Glutamatergic neuron (in vitro differentiated cells): ENCODE data around the gene ADISSP. TPM values are rescaled to one million over a fixed set of nuclear protein-coding genes. Genes with fewer than 3 reads are reported as not detected.

ENCODE experiments used
- DNase-seq: peaks from one replicate; pipeline ENCODE4 v3.0.0; 2022
- H3K27ac Mint-ChIP-seq: one replicate; pipeline ENCODE4 v1.8.0; 2020; ENCODE audit warnings: mild to moderate bottlenecking, mixed read lengths, inconsistent platforms; ENCODE audit not compliant: unreplicated experiment
- H3K27me3 Mint-ChIP-seq: one replicate; pipeline ENCODE4 v1.8.0; 2020; ENCODE audit warnings: mild to moderate bottlenecking, moderate library complexity, mixed read lengths, inconsistent platforms; ENCODE audit not compliant: unreplicated experiment
- H3K36me3 Mint-ChIP-seq: one replicate; pipeline ENCODE4 v1.8.0; 2020; ENCODE audit warnings: mild to moderate bottlenecking, mixed read lengths, inconsistent platforms; ENCODE audit not compliant: unreplicated experiment
- H3K4me1 Mint-ChIP-seq: one replicate; pipeline ENCODE4 v1.8.0; 2020; ENCODE audit warnings: mild to moderate bottlenecking, low read depth, mixed read lengths, inconsistent platforms; ENCODE audit not compliant: unreplicated experiment
- H3K4me3 Mint-ChIP-seq: one replicate; pipeline ENCODE4 v1.8.0; 2020; ENCODE audit warnings: mild to moderate bottlenecking, mixed read lengths, inconsistent platforms; ENCODE audit not compliant: unreplicated experiment
- H3K9me3 Mint-ChIP-seq: one replicate; pipeline ENCODE4 v1.8.0; 2020; ENCODE audit warnings: mild to moderate bottlenecking, moderate library complexity, mixed read lengths, inconsistent platforms; ENCODE audit not compliant: unreplicated experiment
- CTCF ChIP-seq: fragments of 200-600 bp; sonication (generic); IDR thresholded peaks from one replicate; pipeline ENCODE4 v1.5.0; 2021; ENCODE audit not compliant: partially characterized antibody, unreplicated experiment
- total RNA-seq: library from RNA; stranded (reverse); fragmentation: NEBNext Ultra II Directional; extraction: Animal tissue kit (Norgen Biotek cat#: 25700); gene quantifications from one replicate; pipeline ENCODE4 v1.2.1, GENCODE V29; 2021; ENCODE audit not compliant: unreplicated experiment

The ADISSP gene
- total RNA-seq, 1 donor from 2014 or later = 54.6 TPM

- DNase-seq = no peak
- peaks cover 4% of the 10 kb centered on the region for H3K36me3 Mint-ChIP-seq
- H3K27me3 Mint-ChIP-seq = peaks cover 7% of the 10 kb centered on the region
- H3K27ac Mint-ChIP-seq = no peak overlapping the region
- H3K9me3 Mint-ChIP-seq = peaks cover 7% of the 10 kb centered on the region
- H3K4me1 Mint-ChIP-seq = peaks cover 3% of the 10 kb centered on the region
- H3K4me3 Mint-ChIP-seq = no peak overlapping the region
- TF ChIP-seq CTCF = no peak
These were observed 11.6 kb downstream of the ADISSP start for GRCh38 chr20:3755814-3756480.

GRCh38 chr20:3755269-3755668, 12.3 kb downstream of the ADISSP start:
- peaks cover 10% of the 10 kb centered on the region for H3K27me3 Mint-ChIP-seq
- no peaks in the 10 kb centered on the region for H3K4me1 Mint-ChIP-seq
- TF ChIP-seq CTCF = no peak

GRCh38 chr20:3754276-3754630, 13.3 kb downstream of the ADISSP start:
- DNase-seq = no peak
- TF ChIP-seq CTCF = no peak
- Mint-ChIP-seq H3K9me3 (peaks cover 5% of the 10 kb centered on the region), H3K27ac (no peak overlapping the region), H3K36me3 (peaks cover 4% of the 10 kb centered on the region), H3K27me3 (peaks cover 10% of the 10 kb centered on the region), H3K4me3 (no peak overlapping the region), H3K4me1 (no peaks in the 10 kb centered on the region)

More at GRCh38 chr20:3755269-3755668, 12.3 kb downstream of the ADISSP start:
- H3K27ac Mint-ChIP-seq = no peak overlapping the region
- H3K9me3 Mint-ChIP-seq = peaks cover 7% of the 10 kb centered on the region
- no peak overlapping the region for H3K4me3 Mint-ChIP-seq
- peaks cover 4% of the 10 kb centered on the region for H3K36me3 Mint-ChIP-seq
- DNase-seq = no peak

- peaks cover 4% of the 10 kb centered on the region for H3K36me3 Mint-ChIP-seq
- no peak overlapping the region for H3K4me3 Mint-ChIP-seq
- H3K9me3 Mint-ChIP-seq = peaks cover 6% of the 10 kb centered on the region
- no peak for DNase-seq
- no peaks in the 10 kb centered on the region for H3K4me1 Mint-ChIP-seq
- H3K27me3 Mint-ChIP-seq = peaks cover 10% of the 10 kb centered on the region
- no peak for TF ChIP-seq CTCF
- H3K27ac Mint-ChIP-seq = no peak overlapping the region
These were observed 13.9 kb downstream of the ADISSP start for GRCh38 chr20:3753501-3754275.

GRCh38 chr20:3753098-3753497, 14.5 kb downstream of the ADISSP start:
- Mint-ChIP-seq H3K36me3 (peaks cover 2% of the 10 kb centered on the region), H3K9me3 (peaks cover 5% of the 10 kb centered on the region), H3K27ac (no peak overlapping the region), H3K4me1 (no peaks in the 10 kb centered on the region), H3K4me3 (no peak overlapping the region), H3K27me3 (peaks cover 10% of the 10 kb centered on the region)
- peak; percentile 62 for TF ChIP-seq CTCF
- peak; percentile 76 for DNase-seq
